ENCODE measurements around the gene CAMK2G.
"Not testable (repeated sequence)": the region's sequence is repeated elsewhere in the genome, so short reads cannot be mapped to it uniquely, and the experiment has no call there.

Gene CAMK2G

GRCh38 chr10:73788864-73789658 lies 85.3 kb downstream of the CAMK2G start:
- no peak for DNase-seq

GRCh38 chr10:73787031-73787800 lies 87.1 kb downstream of the CAMK2G start:
- DNase-seq: not testable (repeated sequence)

GRCh38 chr10:73786512-73786885 lies 87.9 kb downstream of the CAMK2G start:
- no peak for DNase-seq

GRCh38 chr10:73785721-73786511 lies 88.4 kb downstream of the CAMK2G start:
- no peak for DNase-seq

- peak; percentile 94 for DNase-seq
Observed at GRCh38 chr10:73785211-73785720, 89.1 kb downstream of the CAMK2G start, which contains the start of gene ZSWIM8. TSS of gene ZSWIM8 (plus strand) at chr10:73785606. CDS start at chr10:73785879, 273 bp downstream.

GRCh38 chr10:73782749-73783085 lies 91.6 kb downstream of the CAMK2G start:
- DNase-seq: no peak

GRCh38 chr10:73781879-73782748 lies 92.2 kb downstream of the CAMK2G start, which contains the start of gene CHCHD1:
TSS of gene CHCHD1 (plus strand) at chr10:73782048. CDS start at chr10:73782076, 28 bp downstream.
- peak; percentile 95 for DNase-seq

- no peak for DNase-seq
Observed at GRCh38 chr10:73781548-73781878, 92.8 kb downstream of the CAMK2G start.

- DNase-seq: no peak
Observed at GRCh38 chr10:73780966-73781365, 93.4 kb downstream of the CAMK2G start.

GRCh38 chr10:73780301-73780700 lies 94.1 kb downstream of the CAMK2G start:
- DNase-seq: no peak

GRCh38 chr10:73779539-73780197 lies 94.7 kb downstream of the CAMK2G start:
- no peak for DNase-seq

GRCh38 chr10:73779018-73779417 lies 95.3 kb downstream of the CAMK2G start:
- DNase-seq: no peak

GRCh38 chr10:73774637-73775036 lies 99.7 kb downstream of the CAMK2G start:
- DNase-seq: no peak

- no peak for DNase-seq
Observed at GRCh38 chr10:73773152-73773879, 101.0 kb downstream of the CAMK2G start.

- peak; percentile 93 for DNase-seq
Observed at GRCh38 chr10:73772281-73773151, 101.8 kb downstream of the CAMK2G start.

- DNase-seq: no peak
Observed at GRCh38 chr10:73771722-73772280, 102.6 kb downstream of the CAMK2G start.

GRCh38 chr10:73769396-73769795 lies 105.0 kb downstream of the CAMK2G start:
- no peak for DNase-seq

GRCh38 chr10:73768881-73769280 lies 105.5 kb downstream of the CAMK2G start:
- no peak for DNase-seq

- DNase-seq: no peak
Observed at GRCh38 chr10:73765066-73765465, 109.3 kb downstream of the CAMK2G start.

All from right forelimb (tissue), 1 donor.